ENCODE data around the gene NPC1L1. TPM values are rescaled to one million over a fixed set of nuclear protein-coding genes. Genes with fewer than 3 reads are reported as not detected.
A peak's percentile ranks its signal among the peaks of the same experiment; 100 is the strongest.

Gene NPC1L1
- total and polyA plus RNA-seq, 2 of the 13 experiments (the other 11 are each of a cell fraction or from before 2014, with no cell fraction given), result 4.8 to 14.5 TPM

DNA sequence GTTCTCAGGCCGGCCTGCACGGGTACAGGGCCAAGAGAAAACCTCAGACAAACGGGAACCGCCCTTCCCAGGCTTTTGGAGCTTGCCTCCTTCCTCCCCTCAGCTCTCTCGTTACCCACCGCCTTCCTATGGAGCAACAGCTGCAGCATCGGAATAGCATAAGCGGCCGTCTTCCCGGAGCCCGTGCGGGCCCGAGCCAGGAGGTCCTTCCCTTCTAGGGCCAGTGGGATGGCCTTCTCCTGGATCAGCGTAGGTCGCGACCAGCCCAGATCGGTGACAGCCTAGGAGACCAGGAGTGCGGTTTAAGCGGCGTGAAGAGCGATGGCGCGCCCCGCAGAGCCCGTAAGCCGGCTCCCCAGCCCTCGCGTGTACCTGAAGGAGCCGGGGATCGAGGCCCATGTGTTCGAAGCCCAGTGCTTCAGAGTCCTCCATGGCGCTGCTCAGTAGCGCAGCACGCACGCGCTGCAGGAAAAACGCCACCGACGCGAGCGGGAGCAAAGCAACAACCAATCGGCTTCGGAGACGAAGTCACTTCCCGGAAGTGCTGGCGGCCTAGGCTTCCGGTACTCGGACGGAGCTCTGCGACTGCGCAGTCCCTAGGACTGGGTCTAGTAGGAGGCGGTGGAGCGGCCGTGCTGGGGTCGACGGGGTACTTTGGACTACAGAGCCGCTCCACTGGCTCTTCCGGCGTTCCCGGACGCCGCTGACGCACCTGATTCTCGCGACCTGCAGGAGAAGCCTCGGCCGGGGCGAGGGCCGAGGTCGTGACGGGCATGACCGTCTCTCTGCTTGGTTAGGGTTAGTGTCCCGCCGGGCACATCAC lies 32.5 kb upstream of the NPC1L1 start, which contains the start of gene DDX56 (continued):
- peak; percentile 22; the same call in 1 of the 2 replicates for TF ChIP-seq ZFP82 (CRISPR knock-in tag; IDR thresholded peaks at IDR 0.05; ENCODE audit: borderline replicate concordance)
- TF ChIP-seq SRY (CRISPR knock-in tag; IDR thresholded peaks at IDR 0.05), result peak; percentile 96
- TF ChIP-seq KLF6 (CRISPR knock-in tag; IDR thresholded peaks at IDR 0.05), result peak; percentile 89
- TF ChIP-seq, protein P1, sequence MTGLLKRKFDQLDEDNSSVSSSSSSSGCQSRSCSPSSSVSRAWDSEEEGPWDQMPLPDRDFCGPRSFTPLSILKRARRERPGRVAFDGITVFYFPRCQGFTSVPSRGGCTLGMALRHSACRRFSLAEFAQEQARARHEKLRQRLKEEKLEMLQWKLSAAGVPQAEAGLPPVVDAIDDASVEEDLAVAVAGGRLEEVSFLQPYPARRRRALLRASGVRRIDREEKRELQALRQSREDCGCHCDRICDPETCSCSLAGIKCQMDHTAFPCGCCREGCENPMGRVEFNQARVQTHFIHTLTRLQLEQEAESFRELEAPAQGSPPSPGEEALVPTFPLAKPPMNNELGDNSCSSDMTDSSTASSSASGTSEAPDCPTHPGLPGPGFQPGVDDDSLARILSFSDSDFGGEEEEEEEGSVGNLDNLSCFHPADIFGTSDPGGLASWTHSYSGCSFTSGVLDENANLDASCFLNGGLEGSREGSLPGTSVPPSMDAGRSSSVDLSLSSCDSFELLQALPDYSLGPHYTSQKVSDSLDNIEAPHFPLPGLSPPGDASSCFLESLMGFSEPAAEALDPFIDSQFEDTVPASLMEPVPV (CRISPR knock-in tag; IDR thresholded peaks at IDR 0.05), result peak; percentile 81; the same call in 1 of the 2 replicates
- TF ChIP-seq ATRX (CRISPR knock-in tag; IDR thresholded peaks at IDR 0.05; ENCODE audit: borderline replicate concordance), result no peak
- TF ChIP-seq, protein P2, sequence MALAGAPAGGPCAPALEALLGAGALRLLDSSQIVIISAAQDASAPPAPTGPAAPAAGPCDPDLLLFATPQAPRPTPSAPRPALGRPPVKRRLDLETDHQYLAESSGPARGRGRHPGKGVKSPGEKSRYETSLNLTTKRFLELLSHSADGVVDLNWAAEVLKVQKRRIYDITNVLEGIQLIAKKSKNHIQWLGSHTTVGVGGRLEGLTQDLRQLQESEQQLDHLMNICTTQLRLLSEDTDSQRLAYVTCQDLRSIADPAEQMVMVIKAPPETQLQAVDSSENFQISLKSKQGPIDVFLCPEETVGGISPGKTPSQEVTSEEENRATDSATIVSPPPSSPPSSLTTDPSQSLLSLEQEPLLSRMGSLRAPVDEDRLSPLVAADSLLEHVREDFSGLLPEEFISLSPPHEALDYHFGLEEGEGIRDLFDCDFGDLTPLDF (CRISPR knock-in tag; IDR thresholded peaks at IDR 0.05), result peak; percentile 96
- peak; percentile 89 for TF ChIP-seq TOPORS (CRISPR knock-in tag; IDR thresholded peaks at IDR 0.05)
- no peak for TF ChIP-seq MBNL3 (CRISPR knock-in tag; conservative IDR thresholded peaks at IDR 0.05)
- peak; percentile 94 for TF ChIP-seq ZFX (CRISPR knock-in tag; IDR thresholded peaks at IDR 0.05; ENCODE audit: low read depth)
- TF ChIP-seq ZNF563 (CRISPR knock-in tag; IDR thresholded peaks at IDR 0.05), result peak; percentile 95
- TF ChIP-seq, protein P3, sequence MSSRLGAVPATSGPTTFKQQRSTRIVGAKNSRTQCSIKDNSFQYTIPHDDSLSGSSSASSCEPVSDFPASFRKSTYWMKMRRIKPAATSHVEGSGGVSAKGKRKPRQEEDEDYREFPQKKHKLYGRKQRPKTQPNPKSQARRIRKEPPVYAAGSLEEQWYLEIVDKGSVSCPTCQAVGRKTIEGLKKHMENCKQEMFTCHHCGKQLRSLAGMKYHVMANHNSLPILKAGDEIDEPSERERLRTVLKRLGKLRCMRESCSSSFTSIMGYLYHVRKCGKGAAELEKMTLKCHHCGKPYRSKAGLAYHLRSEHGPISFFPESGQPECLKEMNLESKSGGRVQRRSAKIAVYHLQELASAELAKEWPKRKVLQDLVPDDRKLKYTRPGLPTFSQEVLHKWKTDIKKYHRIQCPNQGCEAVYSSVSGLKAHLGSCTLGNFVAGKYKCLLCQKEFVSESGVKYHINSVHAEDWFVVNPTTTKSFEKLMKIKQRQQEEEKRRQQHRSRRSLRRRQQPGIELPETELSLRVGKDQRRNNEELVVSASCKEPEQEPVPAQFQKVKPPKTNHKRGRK (CRISPR knock-in tag; IDR thresholded peaks at IDR 0.05), result no peak
- no peak for TF ChIP-seq ZNF292 (CRISPR knock-in tag; IDR thresholded peaks at IDR 0.05; ENCODE audit: borderline replicate concordance, low read depth)
- peak; percentile 76; the same call in 1 of the 2 replicates for TF ChIP-seq ATF2 (CRISPR knock-in tag; IDR thresholded peaks at IDR 0.05)
- TF ChIP-seq TMF1 (CRISPR knock-in tag; IDR thresholded peaks at IDR 0.05; ENCODE audit: low read depth), result peak; percentile 93; the same call in 1 of the 2 replicates
- TF ChIP-seq, protein P4, sequence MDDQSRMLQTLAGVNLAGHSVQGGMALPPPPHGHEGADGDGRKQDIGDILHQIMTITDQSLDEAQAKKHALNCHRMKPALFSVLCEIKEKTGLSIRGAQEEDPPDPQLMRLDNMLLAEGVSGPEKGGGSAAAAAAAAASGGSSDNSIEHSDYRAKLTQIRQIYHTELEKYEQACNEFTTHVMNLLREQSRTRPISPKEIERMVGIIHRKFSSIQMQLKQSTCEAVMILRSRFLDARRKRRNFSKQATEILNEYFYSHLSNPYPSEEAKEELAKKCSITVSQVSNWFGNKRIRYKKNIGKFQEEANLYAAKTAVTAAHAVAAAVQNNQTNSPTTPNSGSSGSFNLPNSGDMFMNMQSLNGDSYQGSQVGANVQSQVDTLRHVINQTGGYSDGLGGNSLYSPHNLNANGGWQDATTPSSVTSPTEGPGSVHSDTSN (CRISPR knock-in tag; IDR thresholded peaks at IDR 0.05; ENCODE audit: borderline replicate concordance), result peak; percentile 65; the same call in 1 of the 2 replicates
- peak; percentile 86 for TF ChIP-seq ZNF781 (CRISPR knock-in tag; IDR thresholded peaks at IDR 0.05; ENCODE audit: borderline replicate concordance, not compliant biosample characterization)

Measured in HepG2 (cell line).